ENCODE results near the gene GPR162. TPM values are rescaled to one million over a fixed set of nuclear protein-coding genes. Genes with fewer than 3 reads are reported as not detected.

GPR162 gene
- polyA plus RNA-seq, 2 of the 4 experiments (the other 2 are of a cell fraction), result 1.7 to 1.8 TPM

DNA sequence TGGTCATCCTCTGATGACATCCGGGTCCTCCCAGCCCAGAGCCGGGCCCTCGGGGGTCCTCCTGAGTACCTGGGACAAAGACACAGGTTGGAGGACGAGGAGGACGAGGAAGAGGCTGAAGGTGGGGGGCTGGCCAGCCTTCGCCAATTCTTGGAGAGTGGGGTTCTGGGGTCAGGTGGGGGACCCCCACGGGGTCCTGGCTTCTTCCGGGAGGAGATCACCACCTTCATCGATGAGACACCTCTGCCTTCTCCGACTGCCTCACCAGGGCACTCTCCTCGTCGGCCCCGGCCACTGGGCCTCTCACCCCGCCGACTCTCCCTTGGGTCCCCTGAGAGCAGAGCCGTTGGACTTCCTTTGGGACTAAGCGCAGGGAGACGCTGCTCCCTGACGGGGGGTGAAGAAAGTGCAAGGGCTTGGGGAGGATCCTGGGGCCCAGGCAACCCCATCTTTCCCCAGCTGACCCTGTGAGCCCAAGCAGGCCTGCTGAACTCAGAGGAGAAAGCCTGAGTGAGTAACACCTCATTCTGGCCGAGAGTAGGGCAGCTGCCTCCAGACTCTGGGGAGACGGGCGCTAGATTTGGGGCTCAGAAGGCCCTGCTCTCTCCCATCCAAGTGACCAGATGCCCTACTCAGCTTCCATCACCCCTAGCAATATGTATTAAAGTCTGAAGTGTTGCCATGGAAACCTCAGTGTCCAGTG is 5.3 kb downstream of the GPR162 start (continued):
- no peak for TF ChIP-seq EHMT2 (IDR thresholded peaks at IDR 0.05; ENCODE audit: low read depth)
- TF ChIP-seq, protein P1, sequence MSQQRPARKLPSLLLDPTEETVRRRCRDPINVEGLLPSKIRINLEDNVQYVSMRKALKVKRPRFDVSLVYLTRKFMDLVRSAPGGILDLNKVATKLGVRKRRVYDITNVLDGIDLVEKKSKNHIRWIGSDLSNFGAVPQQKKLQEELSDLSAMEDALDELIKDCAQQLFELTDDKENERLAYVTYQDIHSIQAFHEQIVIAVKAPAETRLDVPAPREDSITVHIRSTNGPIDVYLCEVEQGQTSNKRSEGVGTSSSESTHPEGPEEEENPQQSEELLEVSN (IDR thresholded peaks at IDR 0.05; ENCODE audit: borderline replicate concordance, low read depth), result no peak
- no peak for TF ChIP-seq KDM5A (IDR thresholded peaks at IDR 0.05)
- TF ChIP-seq RNF2 (IDR thresholded peaks at IDR 0.05; ENCODE audit: borderline replicate concordance, low read depth), result no peak
- TF ChIP-seq, protein P2, sequence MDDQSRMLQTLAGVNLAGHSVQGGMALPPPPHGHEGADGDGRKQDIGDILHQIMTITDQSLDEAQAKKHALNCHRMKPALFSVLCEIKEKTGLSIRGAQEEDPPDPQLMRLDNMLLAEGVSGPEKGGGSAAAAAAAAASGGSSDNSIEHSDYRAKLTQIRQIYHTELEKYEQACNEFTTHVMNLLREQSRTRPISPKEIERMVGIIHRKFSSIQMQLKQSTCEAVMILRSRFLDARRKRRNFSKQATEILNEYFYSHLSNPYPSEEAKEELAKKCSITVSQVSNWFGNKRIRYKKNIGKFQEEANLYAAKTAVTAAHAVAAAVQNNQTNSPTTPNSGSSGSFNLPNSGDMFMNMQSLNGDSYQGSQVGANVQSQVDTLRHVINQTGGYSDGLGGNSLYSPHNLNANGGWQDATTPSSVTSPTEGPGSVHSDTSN (IDR thresholded peaks at IDR 0.05), result no peak
- no peak for TF ChIP-seq CBX8 (IDR thresholded peaks at IDR 0.05)
- TF ChIP-seq ZNF302 (CRISPR knock-in tag; IDR thresholded peaks at IDR 0.05), result no peak
- no peak for TF ChIP-seq RAD21 (conservative IDR thresholded peaks at IDR 0.05 in 1 of 2, IDR thresholded peaks at IDR 0.05 in 1 of 2)
- no peak for TF ChIP-seq POLR2A (IDR thresholded peaks at IDR 0.05; ENCODE audit: low read length)
- TF ChIP-seq JUNB (IDR thresholded peaks at IDR 0.05), result no peak

DNA sequence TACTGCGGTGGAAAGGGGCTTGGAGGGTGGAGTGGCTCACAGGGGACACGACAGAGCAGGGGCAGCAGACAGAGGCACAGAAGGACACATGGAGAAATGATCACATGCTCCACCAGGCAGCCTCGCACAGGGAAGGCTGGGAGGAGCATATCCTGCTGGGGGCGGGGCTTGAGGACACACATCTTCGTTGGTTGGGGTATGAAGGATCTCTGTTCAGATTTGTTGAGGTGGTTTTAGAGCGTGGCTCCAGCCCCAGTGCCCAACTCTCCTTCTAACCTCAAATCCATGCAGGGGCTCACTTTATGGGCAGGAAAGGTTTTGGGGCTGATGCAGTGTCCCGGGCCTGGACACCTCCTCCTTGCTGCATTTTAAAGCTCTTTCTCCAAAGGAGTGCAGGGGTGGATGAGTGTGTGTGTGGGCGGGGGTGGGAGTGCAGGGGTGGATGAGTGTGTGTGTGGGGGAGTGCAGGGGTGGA is 5.9 kb downstream of the GPR162 start:
- H3K9me3 ChIP-seq, result no peaks in the 10 kb centered on the region
- peak overlapping the region; percentile 87 to 96 for H3K27ac ChIP-seq
- H3K4me2 ChIP-seq, result peak overlapping the region; percentile 72
- ATAC-seq (peak; percentile 36 to 67; a peak in 5 of 6 replicates), FAIRE-seq (peak; percentile 70), DNase-seq (ENCODE audit: low read depth in 1 of 2, low spot score in 1 of 2) (peak; percentile 84 to 96)
- ChIA-PET POLR2A (interaction anchor here (0.6 to 2.6 kb wide), 4 partner anchors 24 to 104 kb away, joined by 3 to 20 read pairs (median 4); partner anchors contain the start of genes CDCA3, COPS7A, MLF2 and USP5), CTCF (interaction anchor here (1.0 to 29.8 kb wide), 11 partner anchors 15 to 264 kb away, joined by 3 to 306 read pairs (median 38); partner anchors contain the start of genes CD4, GNB3 and MLF2)
- no peak overlapping the region for H3K4me3 ChIP-seq
- 9% methylated on average over 7 of the region's 8 CpGs for WGBS (ENCODE audit: missing lambda C conversion rate)
- H3K4me1 ChIP-seq, result peaks cover 19% of the 10 kb centered on the region
- TF ChIP-seq NR3C1 (IDR thresholded peaks at IDR 0.05) (no peak), NFE2L2 (conservative IDR thresholded peaks at IDR 0.05; ENCODE audit: low read length) (no peak), JUN (IDR thresholded peaks at IDR 0.05) (no peak), FOSL2 (IDR thresholded peaks at IDR 0.05) (no peak), FOSL2 (CRISPR knock-in tag; IDR thresholded peaks at IDR 0.05) (no peak), CHD4 (IDR thresholded peaks at IDR 0.05; ENCODE audit: borderline replicate concordance) (no peak), EHF (CRISPR knock-in tag; IDR thresholded peaks at IDR 0.05) (no peak), GATA3 (IDR thresholded peaks at IDR 0.05; ENCODE audit: borderline replicate concordance) (no peak), POLR2AphosphoS2 (conservative IDR thresholded peaks at IDR 0.05; ENCODE audit: low read length) (no peak), ESRRA (IDR thresholded peaks at IDR 0.05; ENCODE audit: borderline replicate concordance, low read length) (no peak), FOSB (CRISPR knock-in tag; IDR thresholded peaks at IDR 0.05) (no peak), ZNF302 (CRISPR knock-in tag; IDR thresholded peaks at IDR 0.05) (no peak), TP53 (CRISPR knock-in tag; IDR thresholded peaks at IDR 0.05) (no peak), ZSCAN20 (CRISPR knock-in tag; IDR thresholded peaks at IDR 0.05) (no peak), MAFK (IDR thresholded peaks at IDR 0.05; ENCODE audit: partially characterized antibody) (no peak), SMC3 (IDR thresholded peaks at IDR 0.05) (no peak), MYC (IDR thresholded peaks at IDR 0.05; ENCODE audit: borderline replicate concordance, low read length) (0 out of 2 replicates have a peak, but pooled peaks have one; percentile 9), HDAC2 (IDR thresholded peaks at IDR 0.05) (no peak), EP300 (IDR thresholded peaks at IDR 0.05) (no peak)
- TF ChIP-seq, protein P3, sequence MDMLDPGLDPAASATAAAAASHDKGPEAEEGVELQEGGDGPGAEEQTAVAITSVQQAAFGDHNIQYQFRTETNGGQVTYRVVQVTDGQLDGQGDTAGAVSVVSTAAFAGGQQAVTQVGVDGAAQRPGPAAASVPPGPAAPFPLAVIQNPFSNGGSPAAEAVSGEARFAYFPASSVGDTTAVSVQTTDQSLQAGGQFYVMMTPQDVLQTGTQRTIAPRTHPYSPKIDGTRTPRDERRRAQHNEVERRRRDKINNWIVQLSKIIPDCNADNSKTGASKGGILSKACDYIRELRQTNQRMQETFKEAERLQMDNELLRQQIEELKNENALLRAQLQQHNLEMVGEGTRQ (IDR thresholded peaks at IDR 0.05), result peak; percentile 82
- TF ChIP-seq, protein P4, sequence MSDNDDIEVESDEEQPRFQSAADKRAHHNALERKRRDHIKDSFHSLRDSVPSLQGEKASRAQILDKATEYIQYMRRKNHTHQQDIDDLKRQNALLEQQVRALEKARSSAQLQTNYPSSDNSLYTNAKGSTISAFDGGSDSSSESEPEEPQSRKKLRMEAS (IDR thresholded peaks at IDR 0.05), result peak; percentile 72
- TF ChIP-seq, protein P5, sequence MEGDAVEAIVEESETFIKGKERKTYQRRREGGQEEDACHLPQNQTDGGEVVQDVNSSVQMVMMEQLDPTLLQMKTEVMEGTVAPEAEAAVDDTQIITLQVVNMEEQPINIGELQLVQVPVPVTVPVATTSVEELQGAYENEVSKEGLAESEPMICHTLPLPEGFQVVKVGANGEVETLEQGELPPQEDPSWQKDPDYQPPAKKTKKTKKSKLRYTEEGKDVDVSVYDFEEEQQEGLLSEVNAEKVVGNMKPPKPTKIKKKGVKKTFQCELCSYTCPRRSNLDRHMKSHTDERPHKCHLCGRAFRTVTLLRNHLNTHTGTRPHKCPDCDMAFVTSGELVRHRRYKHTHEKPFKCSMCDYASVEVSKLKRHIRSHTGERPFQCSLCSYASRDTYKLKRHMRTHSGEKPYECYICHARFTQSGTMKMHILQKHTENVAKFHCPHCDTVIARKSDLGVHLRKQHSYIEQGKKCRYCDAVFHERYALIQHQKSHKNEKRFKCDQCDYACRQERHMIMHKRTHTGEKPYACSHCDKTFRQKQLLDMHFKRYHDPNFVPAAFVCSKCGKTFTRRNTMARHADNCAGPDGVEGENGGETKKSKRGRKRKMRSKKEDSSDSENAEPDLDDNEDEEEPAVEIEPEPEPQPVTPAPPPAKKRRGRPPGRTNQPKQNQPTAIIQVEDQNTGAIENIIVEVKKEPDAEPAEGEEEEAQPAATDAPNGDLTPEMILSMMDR (IDR thresholded peaks at IDR 0.05), result no peak
- TF ChIP-seq, protein P6, sequence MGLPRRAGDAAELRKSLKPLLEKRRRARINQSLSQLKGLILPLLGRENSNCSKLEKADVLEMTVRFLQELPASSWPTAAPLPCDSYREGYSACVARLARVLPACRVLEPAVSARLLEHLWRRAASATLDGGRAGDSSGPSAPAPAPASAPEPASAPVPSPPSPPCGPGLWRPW (IDR thresholded peaks at IDR 0.05), result no peak
- TF ChIP-seq, protein P2 (IDR thresholded peaks at IDR 0.05), result no peak
- TF ChIP-seq, protein P7, sequence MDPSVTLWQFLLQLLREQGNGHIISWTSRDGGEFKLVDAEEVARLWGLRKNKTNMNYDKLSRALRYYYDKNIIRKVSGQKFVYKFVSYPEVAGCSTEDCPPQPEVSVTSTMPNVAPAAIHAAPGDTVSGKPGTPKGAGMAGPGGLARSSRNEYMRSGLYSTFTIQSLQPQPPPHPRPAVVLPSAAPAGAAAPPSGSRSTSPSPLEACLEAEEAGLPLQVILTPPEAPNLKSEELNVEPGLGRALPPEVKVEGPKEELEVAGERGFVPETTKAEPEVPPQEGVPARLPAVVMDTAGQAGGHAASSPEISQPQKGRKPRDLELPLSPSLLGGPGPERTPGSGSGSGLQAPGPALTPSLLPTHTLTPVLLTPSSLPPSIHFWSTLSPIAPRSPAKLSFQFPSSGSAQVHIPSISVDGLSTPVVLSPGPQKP (IDR thresholded peaks at IDR 0.05; ENCODE audit: low read depth, low read length), result no peak
